GM12878 (cell line): ENCODE data around the gene SELPLG. TPM values are rescaled to one million over a fixed set of nuclear protein-coding genes. Genes with fewer than 3 reads are reported as not detected.

Experiments
- CHD1 ChIP-seq: IDR thresholded peaks from 2 replicates; pipeline ENCODE4 v1.6.1; 2012; ENCODE audit warnings: low read depth, low read length, improper control_type of control experiment
- E4F1 ChIP-seq: fragments of 450-650 bp; IDR thresholded peaks from 2 replicates; pipeline ENCODE4 v1.6.1; 2018; ENCODE audit warnings: borderline replicate concordance, mild to moderate bottlenecking; ENCODE audit not compliant: partially characterized antibody
- EP300 ChIP-seq, 2 experiments: fragments of 150-350 bp in 1 of 2; IDR thresholded peaks; 2 replicates each; pipeline ENCODE4 v1.6.1; 2011 to 2012; ENCODE audit warnings: low read depth in 2 of 2, low read length in 2 of 2, borderline replicate concordance in 1 of 2, improper control_type of control experiment in 1 of 2, inconsistent platforms in 1 of 2; ENCODE audit not compliant: control insufficient read depth in 1 of 2
- ETV6 ChIP-seq, 2 experiments: fragments of 450-650 bp in 1 of 2; IDR thresholded peaks in 1 of 2; conservative IDR thresholded peaks in 1 of 2; 2 replicates each; pipeline ENCODE4 v1.6.1; 2014; ENCODE audit warnings: antibody characterized with exemption in 1 of 2, borderline replicate concordance in 1 of 2, low read depth in 1 of 2, mild to moderate bottlenecking in 1 of 2, moderate library complexity in 1 of 2
- GATAD2B ChIP-seq: fragments of 450-650 bp; conservative IDR thresholded peaks from 2 replicates; pipeline ENCODE4 v1.6.1; 2017; ENCODE audit warnings: low read depth, mild to moderate bottlenecking, moderate library complexity
- IRF4 ChIP-seq: IDR thresholded peaks from 2 replicates; pipeline ENCODE4 v1.6.1; 2011; ENCODE audit warnings: low read depth, low read length
- MXI1 ChIP-seq: fragments of 150-350 bp; IDR thresholded peaks from 2 replicates; pipeline ENCODE4 v1.6.1; 2011; ENCODE audit warnings: low read depth, mild to moderate bottlenecking, inconsistent platforms, low read length, improper control_type of control experiment
- NR2C2 ChIP-seq: IDR thresholded peaks from 2 replicates; pipeline ENCODE4 v1.6.1; 2011; ENCODE audit warnings: borderline replicate concordance, low read depth; ENCODE audit not compliant: control insufficient read depth, insufficient read length
- PML ChIP-seq: IDR thresholded peaks from 2 replicates; pipeline ENCODE4 v1.6.1; 2012; ENCODE audit warnings: low read length, inconsistent platforms
- RAD21 ChIP-seq: IDR thresholded peaks from 2 replicates; pipeline ENCODE4 v1.6.1; 2011; ENCODE audit warnings: mild to moderate bottlenecking, low read depth, low read length, moderate library complexity; ENCODE audit not compliant: insufficient read depth
- REST ChIP-seq: IDR thresholded peaks from 2 replicates; pipeline ENCODE4 v1.6.1; 2012; ENCODE audit warnings: mild to moderate bottlenecking, low read depth, low read length
- RFX5 ChIP-seq: IDR thresholded peaks from 2 replicates; pipeline ENCODE4 v1.6.1; 2011; ENCODE audit warnings: low read depth, low read length, improper control_type of control experiment
- RUNX3 ChIP-seq: IDR thresholded peaks from 2 replicates; pipeline ENCODE4 v1.6.1; 2012; ENCODE audit warnings: low read length, inconsistent platforms
- SMC3 ChIP-seq: IDR thresholded peaks from 2 replicates; pipeline ENCODE4 v1.6.1; 2011; ENCODE audit warnings: low read length, improper control_type of control experiment, borderline replicate concordance
- SP1 ChIP-seq: IDR thresholded peaks from one replicate; pipeline ENCODE4 v1.6.1; 2011; ENCODE audit warnings: low read depth, low read length
- STAT3 ChIP-seq: IDR thresholded peaks from 2 replicates; pipeline ENCODE4 v1.6.1; 2011; ENCODE audit warnings: low read depth, low read length, improper control_type of control experiment
- TARDBP ChIP-seq: IDR thresholded peaks from 2 replicates; pipeline ENCODE4 v1.6.1; 2016; ENCODE audit warnings: borderline replicate concordance
- TCF12 ChIP-seq: IDR thresholded peaks from 2 replicates; pipeline ENCODE4 v1.6.1; 2011; ENCODE audit warnings: low read depth, mild to moderate bottlenecking, low read length
- ZNF274 ChIP-seq: IDR thresholded peaks from one replicate; pipeline ENCODE4 v1.8.0; 2011; ENCODE audit not compliant: insufficient read length, insufficient read depth
- ZNF622 ChIP-seq: fragments of 450-650 bp; IDR thresholded peaks from 2 replicates; pipeline ENCODE4 v1.6.1; 2017; ENCODE audit warnings: mild to moderate bottlenecking, inconsistent platforms
- polyA plus RNA-seq, 11 experiments: library from polyadenylated mRNA; depleted of rRNA in 4 of 11; unstranded in 6 of 11; stranded (reverse) in 5 of 11; fragments of >200 nt; fragmentation: Nextera tagmentation in 4 of 11; fragmentation: Illumina TruSeq in 1 of 11; extraction: Ambion mirVana in 4 of 11; extraction: Trizol in 1 of 11; gene quantifications; 1 replicate in 1 of 11; 2 replicates in 10 of 11; pipeline versions ENCODE4 v1.2.1 to v1.2.3, GENCODE V29; 2011 to 2016; ENCODE audit warnings: inconsistent platforms in 2 of 11, missing spikeins in 2 of 11, low read depth in 1 of 11
- total RNA-seq, 4 experiments: library from RNA; depleted of rRNA in 3 of 4; stranded (reverse); fragments of >200 nt in 3 of 4; fragmentation: Illumina TruSeq in 1 of 4; extraction: Trizol in 1 of 4; gene quantifications; 2 replicates each; pipeline versions ENCODE4 v1.2.1 to v1.2.3, GENCODE V29; 2013 to 2021
- TF ChIP-seq, protein P1 (sequence below): IDR thresholded peaks from 2 replicates; pipeline ENCODE4 v1.6.1; 2012; ENCODE audit warnings: low read depth, low read length, improper control_type of control experiment

The SELPLG gene
- total and polyA plus RNA-seq, 10 of the 15 experiments (the other 5 are each of a cell fraction or from before 2014, with no cell fraction given), result 3.2 to 32.3 (median 23.9) TPM

GRCh38 chr12:108616941-108617858 lies 16.5 kb downstream of the SELPLG start (continued):
- TF ChIP-seq EP300 (IDR thresholded peaks at IDR 0.05; ENCODE audit: borderline replicate concordance in 1 of 2, control insufficient read depth in 1 of 2, low read depth in 2 of 2, low read length in 2 of 2) (peak; percentile 97), MXI1 (peak; percentile 75; the same call in 1 of the 2 replicates), TARDBP (0 out of 2 replicates have a peak, but pooled peaks have one; percentile 21), REST (no peak), RFX5 (no peak), GATAD2B (0 out of 2 replicates have a peak, but pooled peaks have one; percentile 61), PML (0 out of 2 replicates have a peak, but pooled peaks have one; percentile 50), RUNX3 (peak; percentile 96), TCF12 (peak; percentile 95), SMC3 (no peak; the same call in 1 of the 2 replicates), ZNF274 (no peak), RAD21 (peak; percentile 7; the same call in 1 of the 2 replicates), ZNF622 (no peak), CHD1 (no peak), ETV6 (conservative IDR thresholded peaks at IDR 0.05 in 1 of 2, IDR thresholded peaks at IDR 0.05 in 1 of 2; ENCODE audit: borderline replicate concordance in 1 of 2, low read depth in 1 of 2) (0 out of 4 replicates have a peak, but pooled peaks of 1 of the 2 experiments have one; percentile 43), E4F1 (no peak), NR2C2 (no peak), SP1 (peak; percentile 83), STAT3 (no peak), IRF4 (peak; percentile 81)
- TF ChIP-seq, protein P1, sequence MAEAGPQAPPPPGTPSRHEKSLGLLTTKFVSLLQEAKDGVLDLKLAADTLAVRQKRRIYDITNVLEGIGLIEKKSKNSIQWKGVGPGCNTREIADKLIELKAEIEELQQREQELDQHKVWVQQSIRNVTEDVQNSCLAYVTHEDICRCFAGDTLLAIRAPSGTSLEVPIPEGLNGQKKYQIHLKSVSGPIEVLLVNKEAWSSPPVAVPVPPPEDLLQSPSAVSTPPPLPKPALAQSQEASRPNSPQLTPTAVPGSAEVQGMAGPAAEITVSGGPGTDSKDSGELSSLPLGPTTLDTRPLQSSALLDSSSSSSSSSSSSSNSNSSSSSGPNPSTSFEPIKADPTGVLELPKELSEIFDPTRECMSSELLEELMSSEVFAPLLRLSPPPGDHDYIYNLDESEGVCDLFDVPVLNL, result no peak
